ENCODE data around the gene LENG1. TPM values are rescaled to one million over a fixed set of nuclear protein-coding genes. Genes with fewer than 3 reads are reported as not detected.

LENG1 gene
- polyA plus RNA-seq, 4 donors = 7.8 to 11.1 (median 9.7) TPM

GRCh38 chr19:54142166-54142780, 17.2 kb downstream of the LENG1 start:
- no peak for DNase-seq (ENCODE audit: low read depth in 4 of 4, low spot score in 2 of 4)

GRCh38 chr19:54141356-54141755, 18.2 kb downstream of the LENG1 start:
- no peak for DNase-seq (ENCODE audit: low read depth in 4 of 4, low spot score in 2 of 4)

GRCh38 chr19:54138489-54139256, 20.8 kb downstream of the LENG1 start:
- DNase-seq (ENCODE audit: low read depth in 4 of 4, low spot score in 2 of 4) = no peak

- DNase-seq (ENCODE audit: low read depth in 4 of 4, low spot score in 2 of 4) = no peak
These were observed 21.6 kb downstream of the LENG1 start, which contains the start of gene CNOT3 for GRCh38 chr19:54137699-54138488. CNOT3 (plus strand) TSS chr19:54137762; CDS start chr19:54142979, 5,217 bp downstream.

- DNase-seq (ENCODE audit: low read depth in 4 of 4, low spot score in 2 of 4) = peak; percentile 98 to 100 (median 99)
These were observed 22.4 kb downstream of the LENG1 start for GRCh38 chr19:54136864-54137698.

- DNase-seq (ENCODE audit: low read depth in 4 of 4, low spot score in 2 of 4) = no peak
These were observed 23.2 kb downstream of the LENG1 start for GRCh38 chr19:54136086-54136863.

GRCh38 chr19:54133957-54134590, 25.4 kb downstream of the LENG1 start:
- DNase-seq (ENCODE audit: low read depth in 4 of 4, low spot score in 2 of 4) = no peak

- DNase-seq (ENCODE audit: low read depth in 4 of 4, low spot score in 2 of 4) = no peak
These were observed 26.1 kb downstream of the LENG1 start for GRCh38 chr19:54133312-54133956.

GRCh38 chr19:54129617-54129996, 29.9 kb downstream of the LENG1 start:
- no peak for DNase-seq (ENCODE audit: low read depth in 4 of 4, low spot score in 2 of 4)

GRCh38 chr19:54128796-54129616, 30.5 kb downstream of the LENG1 start:
- DNase-seq (ENCODE audit: low read depth in 4 of 4, low spot score in 2 of 4) = no peak

- no peak for DNase-seq (ENCODE audit: low read depth in 4 of 4, low spot score in 2 of 4)
These were observed 31.1 kb downstream of the LENG1 start for GRCh38 chr19:54128441-54128725.

- DNase-seq (ENCODE audit: low read depth in 4 of 4, low spot score in 2 of 4) = no peak
These were observed 31.7 kb downstream of the LENG1 start for GRCh38 chr19:54127688-54128440.

- no peak for DNase-seq (ENCODE audit: low read depth in 4 of 4, low spot score in 2 of 4)
These were observed 33.8 kb downstream of the LENG1 start for GRCh38 chr19:54125713-54126112.

GRCh38 chr19:54124393-54124792, 35.1 kb downstream of the LENG1 start:
- no peak for DNase-seq (ENCODE audit: low read depth in 4 of 4, low spot score in 2 of 4)

- no peak for DNase-seq (ENCODE audit: low read depth in 4 of 4, low spot score in 2 of 4)
These were observed 35.8 kb downstream of the LENG1 start for GRCh38 chr19:54123682-54124081.

GRCh38 chr19:54121259-54121658, 38.3 kb downstream of the LENG1 start:
- DNase-seq (ENCODE audit: low read depth in 4 of 4, low spot score in 2 of 4) = no peak

Data from left renal cortex interstitium (tissue), 4 donors.